HepG2 (cell line): ENCODE measurements around the gene TALDO1. TPM values are rescaled to one million over a fixed set of nuclear protein-coding genes. Genes with fewer than 3 reads are reported as not detected.

Experiments used
- GLI4 ChIP-seq: sonication (generic); formaldehyde crosslinking; IDR thresholded peaks from 2 replicates; pipeline ENCODE4 v1.5.1; 2020; ENCODE audit warnings: missing genetic modification reagents, mild to moderate bottlenecking, moderate library complexity, borderline replicate concordance
- GMEB1 ChIP-seq: sonication (generic); formaldehyde crosslinking; IDR thresholded peaks from 2 replicates; pipeline ENCODE4 v1.5.1; 2020; ENCODE audit warnings: missing genetic modification reagents, mild to moderate bottlenecking, borderline replicate concordance
- HNRNPL ChIP-seq: fragments of 200-400 bp; formaldehyde crosslinking; IDR thresholded peaks from 2 replicates; pipeline ENCODE4 v1.6.1; 2017; ENCODE audit warnings: mild to moderate bottlenecking, low read depth, low read length
- IRF1 ChIP-seq: sonication (generic); formaldehyde crosslinking; IDR thresholded peaks from 2 replicates; pipeline ENCODE4 v1.4.0; 2020; ENCODE audit warnings: low read depth, mild to moderate bottlenecking, missing genetic modification reagents
- KDM5A ChIP-seq: fragments of 200-600 bp; sonication (generic); IDR thresholded peaks from 2 replicates; pipeline ENCODE4 v1.7.0; 2018; ENCODE audit warnings: antibody characterized with exemption, mild to moderate bottlenecking, low read length, borderline replicate concordance
- MATR3 ChIP-seq: sonication (generic); formaldehyde crosslinking; IDR thresholded peaks from 2 replicates; pipeline ENCODE4 v1.4.0; 2020; ENCODE audit warnings: missing genetic modification reagents
- MZF1 ChIP-seq: sonication (generic); formaldehyde crosslinking; IDR thresholded peaks from 2 replicates; pipeline ENCODE4 v1.8.1; 2023; ENCODE audit warnings: mild to moderate bottlenecking, missing genetic modification reagents, borderline replicate concordance
- PATZ1 ChIP-seq: sonication (generic); formaldehyde crosslinking; IDR thresholded peaks from 2 replicates; pipeline ENCODE4 v1.4.0; 2020; ENCODE audit warnings: missing genetic modification reagents
- POLR2AphosphoS2 ChIP-seq: IDR thresholded peaks from 2 replicates; pipeline ENCODE4 v1.6.1; 2011; ENCODE audit warnings: low read depth, low read length, improper control_type of control experiment
- PRMT3 ChIP-seq: sonication (generic); formaldehyde crosslinking; IDR thresholded peaks from 2 replicates; pipeline ENCODE4 v1.8.1; 2022; ENCODE audit warnings: low read depth, mild to moderate bottlenecking, moderate library complexity, missing genetic modification reagents, borderline replicate concordance
- SRF ChIP-seq: IDR thresholded peaks from 2 replicates; pipeline ENCODE4 v1.6.1; 2011; ENCODE audit warnings: mild to moderate bottlenecking, low read depth, low read length, moderate library complexity
- TEAD3 ChIP-seq: optimal IDR thresholded peaks from 2 replicates; pipeline ENCODE3; 2016; ENCODE audit warnings: borderline replicate concordance
- THAP9 ChIP-seq: sonication (generic); formaldehyde crosslinking; IDR thresholded peaks from 2 replicates; pipeline ENCODE4; 2020; ENCODE audit warnings: missing genetic modification reagents, mild to moderate bottlenecking, borderline replicate concordance
- XBP1 ChIP-seq: sonication (generic); formaldehyde crosslinking; IDR thresholded peaks from 2 replicates; pipeline ENCODE4 v1.5.0; 2020; ENCODE audit warnings: missing genetic modification reagents
- ZC3H4 ChIP-seq: sonication (generic); formaldehyde crosslinking; IDR thresholded peaks from 2 replicates; pipeline ENCODE4 v1.4.0; 2020; ENCODE audit warnings: missing genetic modification reagents, borderline replicate concordance
- ZFP82 ChIP-seq: sonication (generic); formaldehyde crosslinking; IDR thresholded peaks from 2 replicates; pipeline ENCODE4 v1.5.1; 2020; ENCODE audit warnings: mild to moderate bottlenecking, missing genetic modification reagents, borderline replicate concordance
- ZNF10 ChIP-seq: sonication (generic); formaldehyde crosslinking; IDR thresholded peaks from 2 replicates; pipeline ENCODE4 v1.4.0; 2020; ENCODE audit warnings: mild to moderate bottlenecking, low read depth, missing genetic modification reagents, borderline replicate concordance
- ZNF274 ChIP-seq: sonication (generic); formaldehyde crosslinking; IDR thresholded peaks from 2 replicates; pipeline ENCODE4 v1.5.1; 2020; ENCODE audit warnings: mild to moderate bottlenecking, missing genetic modification reagents
- ZNF350 ChIP-seq: sonication (generic); formaldehyde crosslinking; IDR thresholded peaks from 2 replicates; pipeline ENCODE4 v1.4.0; 2020; ENCODE audit warnings: mild to moderate bottlenecking, low read depth, missing genetic modification reagents, borderline replicate concordance
- ZNF549 ChIP-seq: sonication (generic); formaldehyde crosslinking; IDR thresholded peaks from 2 replicates; pipeline ENCODE4 v1.5.0; 2020; ENCODE audit warnings: missing genetic modification reagents
- ZNF747 ChIP-seq: sonication (generic); formaldehyde crosslinking; IDR thresholded peaks from 2 replicates; pipeline ENCODE4 v1.8.1; 2023; ENCODE audit warnings: missing genetic modification reagents, mild to moderate bottlenecking, borderline replicate concordance
- polyA plus RNA-seq, 8 experiments: library from polyadenylated mRNA; depleted of rRNA in 3 of 8; stranded (reverse) in 7 of 8; unstranded in 1 of 8; fragments of >200 nt; fragmentation: Illumina TruSeq in 4 of 8; extraction: Trizol in 4 of 8; gene quantifications; 2 replicates each; pipeline versions ENCODE4 v1.2.1 to v1.2.3, GENCODE V29; 2011 to 2016; ENCODE audit warnings: low read depth in 4 of 8, missing spikeins in 1 of 8, mixed read lengths in 1 of 8; ENCODE audit not compliant: insufficient read depth in 1 of 8
- total RNA-seq, 5 experiments: library from RNA; depleted of rRNA; stranded (reverse); fragments of >200 nt; fragmentation: Illumina TruSeq; extraction: Trizol; gene quantifications; 2 replicates each; pipeline ENCODE4 v1.2.3, GENCODE V29; 2016; ENCODE audit warnings: low read depth in 1 of 5

The TALDO1 gene
- total and polyA plus RNA-seq, 2 of the 13 experiments (the other 11 are each of a cell fraction or from before 2014, with no cell fraction given) = 107 to 240 TPM

- TF ChIP-seq THAP9 = no peak
- no peak for TF ChIP-seq ZNF10 (CRISPR knock-in tag)
- TF ChIP-seq KDM5A = no peak
- no peak for TF ChIP-seq ZFP82
- no peak for TF ChIP-seq PRMT3 (CRISPR knock-in tag)
- TF ChIP-seq ZNF350 (CRISPR knock-in tag) = no peak
- TF ChIP-seq SRF = no peak
- peak; percentile 62; the same call in 1 of the 2 replicates for TF ChIP-seq ZC3H4 (CRISPR knock-in tag)
- TF ChIP-seq IRF1 = no peak
- no peak for TF ChIP-seq XBP1
- TF ChIP-seq MZF1 = no peak
- TF ChIP-seq HNRNPL = no peak; the same call in 1 of the 2 replicates
- no peak for TF ChIP-seq ZNF747
- TF ChIP-seq PATZ1 (CRISPR knock-in tag) = peak; percentile 75
- TF ChIP-seq MATR3 (CRISPR knock-in tag) = no peak
- no peak for TF ChIP-seq POLR2AphosphoS2
- no peak for TF ChIP-seq ZNF274 (CRISPR knock-in tag)
- no peak for TF ChIP-seq ZNF549
- no peak for TF ChIP-seq TEAD3 (CRISPR knock-in tag)
- peak; percentile 12; the same call in 1 of the 2 replicates for TF ChIP-seq GLI4 (CRISPR knock-in tag)
- TF ChIP-seq GMEB1 (CRISPR knock-in tag) = no peak
Observed at GRCh38 chr11:705646-706438, 41.4 kb upstream of the TALDO1 start, which contains the start of gene EPS8L2 (continued).
